GM21619 (cell line): ENCODE results near the gene GGNBP2.

Experiments
- ATAC-seq: cut with Tn5 transposase; IDR thresholded peaks from one replicate; pipeline ENCODE4 v1.9.1; 2021; ENCODE audit not compliant: unreplicated experiment

Gene GGNBP2

GRCh38 chr17:36628576-36628975 is 83.9 kb downstream of the GGNBP2 start:
- no peak for ATAC-seq

- no peak for ATAC-seq
These were observed 84.6 kb downstream of the GGNBP2 start for GRCh38 chr17:36629252-36629847.

GRCh38 chr17:36629970-36630502 is 85.3 kb downstream of the GGNBP2 start:
- no peak for ATAC-seq

DNA sequence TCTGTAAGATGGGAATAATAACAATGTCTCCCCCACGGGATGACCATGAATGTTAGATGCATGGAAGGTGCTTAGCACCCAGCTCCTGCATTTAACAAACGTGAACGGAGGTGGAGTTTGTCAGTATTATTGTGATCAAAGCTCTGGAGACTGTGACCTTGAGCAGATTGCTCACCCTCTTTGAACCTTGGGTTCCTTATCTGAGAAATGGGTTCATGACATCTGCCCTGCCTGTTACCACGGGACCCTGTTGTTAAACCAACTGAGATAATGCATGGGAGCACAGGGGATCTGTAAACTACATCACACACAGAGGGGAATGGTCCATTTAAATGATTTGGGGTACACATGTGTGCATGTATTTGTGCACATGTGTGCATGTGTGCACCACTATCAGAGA is 86.3 kb downstream of the GGNBP2 start:
- no peak for ATAC-seq

- no peak for ATAC-seq
These were observed 88.4 kb downstream of the GGNBP2 start for GRCh38 chr17:36632916-36633771.
